HFF-Myc (cell line): ENCODE measurements around the gene ANKS1B.

Source experiments
- DNase-seq: peaks from one replicate; pipeline ENCODE4 v3.0.0-alpha.2; 2011; ENCODE audit warnings: low read depth; ENCODE audit errors: extremely low read depth
- H3K4me3 ChIP-seq: replicated peaks from 2 replicates; pipeline ENCODE4 v1.5.1; 2011; ENCODE audit warnings: low read depth, mild to moderate bottlenecking, control low read depth, low read length
- CTCF ChIP-seq: IDR thresholded peaks from 2 replicates; pipeline ENCODE4 v1.5.1; 2012; ENCODE audit warnings: mild to moderate bottlenecking, low read depth, low read length, control low read depth; ENCODE audit errors: missing control alignments

The ANKS1B gene

GRCh38 chr12:99093166-99093565, 891.6 kb downstream of the ANKS1B start:
- no peak for DNase-seq

GRCh38 chr12:99092100-99092851, 892.5 kb downstream of the ANKS1B start:
- H3K4me3 ChIP-seq, result no peak overlapping the region
- no peak for DNase-seq
- TF ChIP-seq CTCF, result no peak

More at GRCh38 chr12:99093166-99093565, 891.6 kb downstream of the ANKS1B start:
- no peak overlapping the region for H3K4me3 ChIP-seq
- no peak for TF ChIP-seq CTCF

GRCh38 chr12:99087278-99087677, 897.5 kb downstream of the ANKS1B start:
- no peak for TF ChIP-seq CTCF

GRCh38 chr12:99079811-99080210, 904.9 kb downstream of the ANKS1B start:
- no peak overlapping the region for H3K4me3 ChIP-seq
- DNase-seq, result no peak
- TF ChIP-seq CTCF, result no peak

More at GRCh38 chr12:99087278-99087677, 897.5 kb downstream of the ANKS1B start:
- no peak overlapping the region for H3K4me3 ChIP-seq
- no peak for DNase-seq

- no peak for DNase-seq
- no peak overlapping the region for H3K4me3 ChIP-seq
- no peak for TF ChIP-seq CTCF
Observed at GRCh38 chr12:99068993-99069747, 915.6 kb downstream of the ANKS1B start.

GRCh38 chr12:99067171-99067785, 917.5 kb downstream of the ANKS1B start:
- DNase-seq, result no peak
- no peak overlapping the region for H3K4me3 ChIP-seq
- no peak for TF ChIP-seq CTCF
